ENCODE data around the gene PHYHD1. TPM values are rescaled to one million over a fixed set of nuclear protein-coding genes. Genes with fewer than 3 reads are reported as not detected.
"Not testable (repeated sequence)": the region's sequence is repeated elsewhere in the genome, so short reads cannot be mapped to it uniquely, and the experiment has no call there.

PHYHD1 gene
- total and polyA plus RNA-seq, 2 donors = 9.7 to 25.6 TPM

DNA sequence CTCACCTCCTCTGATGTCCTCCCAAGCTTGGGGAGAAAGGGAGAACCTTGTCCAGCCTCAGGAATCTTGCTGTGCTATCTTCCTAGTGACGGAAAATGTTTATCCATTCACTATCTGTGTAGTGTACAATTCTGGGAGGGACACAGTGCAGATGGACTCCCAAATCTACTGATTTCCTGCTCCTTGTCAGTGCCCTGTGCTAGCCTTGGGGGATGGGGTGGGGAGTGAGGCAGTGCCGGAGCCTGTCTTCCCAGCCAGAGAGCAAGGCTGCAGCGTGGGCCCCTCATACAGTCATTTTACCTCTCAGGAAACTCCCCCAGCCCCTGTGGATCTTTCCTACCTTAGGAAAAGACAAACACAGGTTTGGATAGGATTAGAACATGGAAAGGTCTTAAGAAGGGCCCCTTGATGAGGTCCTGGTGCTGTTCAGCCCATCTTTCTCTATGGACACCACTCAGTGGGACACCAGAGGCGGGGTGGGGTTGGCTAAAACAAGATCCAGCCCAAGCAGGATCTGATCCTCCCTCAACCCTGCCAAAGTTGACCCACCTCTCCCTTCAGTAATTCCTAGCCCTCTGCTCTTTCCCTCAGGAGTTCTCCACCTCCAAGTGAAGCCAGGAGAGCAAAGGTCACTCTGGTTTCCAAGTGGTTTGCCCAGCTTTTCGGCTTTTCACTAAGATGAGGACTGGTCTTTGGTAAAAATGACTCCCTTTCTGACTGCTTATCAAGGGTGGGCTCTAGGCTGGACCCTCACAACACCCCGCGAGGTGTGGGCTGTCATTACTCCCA lies 23.2 kb downstream of the PHYHD1 start:
- Histone ChIP-seq H3K27me3 (ENCODE audit: control insufficient read depth in 2 of 2, insufficient read depth in 1 of 2, low read length in 1 of 2) (no peaks in the 10 kb centered on the region), H3K4me1 (ENCODE audit: control insufficient read depth in 2 of 2, insufficient read depth in 2 of 2, low read length in 2 of 2) (peaks cover 3 to 18% of the 10 kb centered on the region in 2 donors), H3K27ac (ENCODE audit: low read depth in 1 of 2, low read length in 1 of 2) (no peak overlapping the region), H3K36me3 (ENCODE audit: control insufficient read depth in 2 of 2, insufficient read depth in 2 of 2, low read length in 1 of 2) (peaks cover 0 to 3% of the 10 kb centered on the region in 2 donors), H3K4me3 (ENCODE audit: low read length in 2 of 2) (no peak overlapping the region), H3K9me3 (ENCODE audit: control insufficient read depth in 2 of 2, insufficient read depth in 1 of 2, low read length in 1 of 2) (no peaks in the 10 kb centered on the region)
- no peak for DNase-seq (ENCODE audit: low read depth in 6 of 9, low spot score in 9 of 9)
- 98% methylated on average over 7 of the region's 7 CpGs for WGBS

DNA sequence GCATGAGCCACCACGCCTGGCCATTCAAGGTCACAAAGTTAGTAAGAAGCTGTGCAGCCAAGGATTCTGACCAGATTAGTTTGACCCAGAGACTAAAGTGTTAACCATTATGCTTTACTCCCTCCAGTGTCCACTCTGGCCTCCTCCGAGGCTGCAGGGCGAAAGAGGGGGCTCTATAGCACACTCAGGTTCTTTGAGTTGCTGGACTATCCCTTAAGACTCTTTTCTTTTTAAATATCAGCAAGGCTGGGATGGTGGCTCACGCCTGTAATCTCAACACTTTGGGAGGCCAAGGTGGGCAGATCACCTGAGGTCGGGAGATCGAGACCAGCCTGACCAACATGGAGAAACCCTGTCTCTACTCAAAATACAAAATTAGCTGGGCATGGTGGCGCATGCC lies 24.2 kb downstream of the PHYHD1 start:
- DNase-seq (ENCODE audit: low read depth in 6 of 9, low spot score in 9 of 9); H3K36me3 ChIP-seq (ENCODE audit: control insufficient read depth in 2 of 2, insufficient read depth in 2 of 2, low read length in 1 of 2); H3K27ac ChIP-seq (ENCODE audit: low read depth in 1 of 2, low read length in 1 of 2); H3K27me3 ChIP-seq (ENCODE audit: control insufficient read depth in 2 of 2, insufficient read depth in 1 of 2, low read length in 1 of 2); H3K4me3 ChIP-seq (ENCODE audit: low read length in 2 of 2); H3K9me3 ChIP-seq (ENCODE audit: control insufficient read depth in 2 of 2, insufficient read depth in 1 of 2, low read length in 1 of 2): not testable (repeated sequence)
- WGBS = 96% methylated on average over 7 of the region's 7 CpGs
- H3K4me1 ChIP-seq (ENCODE audit: control insufficient read depth in 2 of 2, insufficient read depth in 2 of 2, low read length in 2 of 2) = peaks cover 3 to 19% of the 10 kb centered on the region in 2 donors

DNA sequence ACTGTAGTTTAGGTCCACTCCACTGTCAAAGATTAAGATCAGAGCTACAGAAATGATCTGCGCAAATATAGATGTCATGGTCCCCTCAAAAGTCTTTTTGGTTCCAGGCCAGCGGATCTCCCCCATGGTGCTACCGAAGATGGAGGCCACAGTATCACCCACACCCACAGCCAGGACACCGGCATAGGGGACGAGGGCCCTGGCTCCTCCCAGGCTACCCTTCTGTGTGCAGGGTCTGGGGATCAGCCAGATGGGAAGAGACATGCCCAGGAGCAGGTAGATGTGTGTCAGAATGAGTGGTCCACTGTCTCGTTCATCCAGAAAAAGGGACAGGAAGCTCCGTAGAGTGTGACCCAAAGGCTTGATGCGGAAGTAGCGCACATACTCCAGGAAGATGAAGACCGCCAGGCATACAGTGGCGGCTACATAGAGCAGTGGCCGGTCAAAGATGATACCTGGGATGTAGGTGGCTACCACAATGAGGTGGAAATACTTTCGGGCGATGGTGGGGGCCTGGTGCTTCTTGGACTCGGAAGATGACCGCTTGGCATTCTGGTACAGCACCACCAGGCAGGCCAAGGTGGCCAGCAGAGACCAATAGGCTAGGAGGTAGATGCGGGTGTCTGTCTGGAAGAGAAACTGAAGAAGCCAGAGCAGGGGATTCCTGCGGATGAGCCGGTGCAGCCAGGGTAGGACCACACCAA lies 25.2 kb downstream of the PHYHD1 start:
- WGBS = 98% methylated on average over 19 of the region's 19 CpGs
- DNase-seq (ENCODE audit: low read depth in 6 of 9, low spot score in 9 of 9) = no peak
- H3K36me3 ChIP-seq (ENCODE audit: control insufficient read depth in 2 of 2, insufficient read depth in 2 of 2, low read length in 1 of 2) = peaks cover 6 to 9% of the 10 kb centered on the region in 2 donors
- H3K27ac ChIP-seq (ENCODE audit: low read depth in 1 of 2, low read length in 1 of 2) = no peak overlapping the region
- H3K4me3 ChIP-seq (ENCODE audit: low read length in 2 of 2) = no peak overlapping the region
- peaks cover 3 to 19% of the 10 kb centered on the region in 2 donors for H3K4me1 ChIP-seq (ENCODE audit: control insufficient read depth in 2 of 2, insufficient read depth in 2 of 2, low read length in 2 of 2)
- H3K9me3 ChIP-seq (ENCODE audit: control insufficient read depth in 2 of 2, insufficient read depth in 1 of 2, low read length in 1 of 2) = no peaks in the 10 kb centered on the region
- no peaks in the 10 kb centered on the region for H3K27me3 ChIP-seq (ENCODE audit: control insufficient read depth in 2 of 2, insufficient read depth in 1 of 2, low read length in 1 of 2)

DNA sequence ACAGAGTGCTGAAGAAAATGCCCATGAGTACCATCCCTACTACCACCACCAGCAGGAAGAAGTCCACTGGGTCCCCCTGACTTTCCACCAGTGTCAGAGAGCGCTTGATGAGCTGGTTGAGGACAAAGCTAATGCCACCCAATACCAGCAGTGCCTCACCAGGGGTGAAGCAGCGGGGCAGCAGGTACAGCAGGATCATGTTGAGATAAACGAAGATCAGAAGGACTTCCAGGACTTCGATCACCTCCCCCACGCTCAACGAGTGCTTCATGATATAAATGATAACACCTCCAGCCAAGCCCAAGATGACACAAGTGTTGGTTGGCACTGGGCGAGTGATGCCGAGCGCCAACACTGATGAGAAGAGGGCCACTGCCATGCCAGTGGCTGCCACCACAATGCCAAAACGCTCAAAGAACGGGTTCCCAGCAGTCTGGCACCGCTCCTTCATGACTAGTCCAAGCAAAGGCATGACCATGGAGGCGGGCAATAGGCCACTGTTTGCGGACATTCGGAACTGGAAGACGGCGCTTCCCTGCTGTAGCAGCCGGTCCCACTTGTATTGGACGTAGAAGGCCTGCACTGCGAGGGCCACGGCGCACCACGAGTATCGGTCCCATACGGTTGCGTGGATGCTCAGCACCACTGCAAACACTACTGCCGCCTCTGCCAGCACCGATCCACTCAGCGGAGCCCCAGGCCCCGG lies 25.9 kb downstream of the PHYHD1 start:
- Histone ChIP-seq H3K4me1 (ENCODE audit: control insufficient read depth in 2 of 2, insufficient read depth in 2 of 2, low read length in 2 of 2) (peaks cover 3 to 19% of the 10 kb centered on the region in 2 donors), H3K36me3 (ENCODE audit: control insufficient read depth in 2 of 2, insufficient read depth in 2 of 2, low read length in 1 of 2) (peaks cover 6 to 9% of the 10 kb centered on the region in 2 donors), H3K9me3 (ENCODE audit: control insufficient read depth in 2 of 2, insufficient read depth in 1 of 2, low read length in 1 of 2) (no peaks in the 10 kb centered on the region), H3K27ac (ENCODE audit: low read depth in 1 of 2, low read length in 1 of 2) (peak overlapping the region; percentile 62 to 85), H3K27me3 (ENCODE audit: control insufficient read depth in 2 of 2, insufficient read depth in 1 of 2, low read length in 1 of 2) (no peaks in the 10 kb centered on the region), H3K4me3 (ENCODE audit: low read length in 2 of 2) (peak overlapping the region; percentile 82 to 97)
- peak in 2 of 9 donors; percentile 14 to 17 for DNase-seq (ENCODE audit: low read depth in 6 of 9, low spot score in 9 of 9)
- 41% methylated on average over 30 of the region's 30 CpGs for WGBS

DNA sequence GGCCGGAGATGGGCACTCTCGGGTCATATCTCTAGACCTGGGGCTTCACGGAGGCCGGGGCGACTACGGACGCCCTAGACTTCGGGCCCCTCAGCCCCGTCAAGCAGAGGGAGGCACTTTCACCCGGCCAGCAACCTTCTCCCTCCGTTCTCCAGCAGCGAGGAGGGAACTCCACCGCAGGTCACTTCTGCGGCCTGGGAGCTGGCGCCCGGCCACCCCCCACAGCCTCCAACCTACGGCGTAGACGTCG lies 26.4 kb downstream of the PHYHD1 start:
- Histone ChIP-seq H3K4me1 (ENCODE audit: control insufficient read depth in 2 of 2, insufficient read depth in 2 of 2, low read length in 2 of 2) (peaks cover 3 to 19% of the 10 kb centered on the region in 2 donors), H3K4me3 (ENCODE audit: low read length in 2 of 2) (peak overlapping the region; percentile 82 to 97), H3K27me3 (ENCODE audit: control insufficient read depth in 2 of 2, insufficient read depth in 1 of 2, low read length in 1 of 2) (no peaks in the 10 kb centered on the region), H3K27ac (ENCODE audit: low read depth in 1 of 2, low read length in 1 of 2) (peak overlapping the region; percentile 62 to 85), H3K36me3 (ENCODE audit: control insufficient read depth in 2 of 2, insufficient read depth in 2 of 2, low read length in 1 of 2) (peaks cover 9 to 10% of the 10 kb centered on the region in 2 donors), H3K9me3 (ENCODE audit: control insufficient read depth in 2 of 2, insufficient read depth in 1 of 2, low read length in 1 of 2) (no peaks in the 10 kb centered on the region)
- WGBS = under 1% methylated on average over 20 of the region's 20 CpGs
- no peak for DNase-seq (ENCODE audit: low read depth in 6 of 9, low spot score in 9 of 9)

DNA sequence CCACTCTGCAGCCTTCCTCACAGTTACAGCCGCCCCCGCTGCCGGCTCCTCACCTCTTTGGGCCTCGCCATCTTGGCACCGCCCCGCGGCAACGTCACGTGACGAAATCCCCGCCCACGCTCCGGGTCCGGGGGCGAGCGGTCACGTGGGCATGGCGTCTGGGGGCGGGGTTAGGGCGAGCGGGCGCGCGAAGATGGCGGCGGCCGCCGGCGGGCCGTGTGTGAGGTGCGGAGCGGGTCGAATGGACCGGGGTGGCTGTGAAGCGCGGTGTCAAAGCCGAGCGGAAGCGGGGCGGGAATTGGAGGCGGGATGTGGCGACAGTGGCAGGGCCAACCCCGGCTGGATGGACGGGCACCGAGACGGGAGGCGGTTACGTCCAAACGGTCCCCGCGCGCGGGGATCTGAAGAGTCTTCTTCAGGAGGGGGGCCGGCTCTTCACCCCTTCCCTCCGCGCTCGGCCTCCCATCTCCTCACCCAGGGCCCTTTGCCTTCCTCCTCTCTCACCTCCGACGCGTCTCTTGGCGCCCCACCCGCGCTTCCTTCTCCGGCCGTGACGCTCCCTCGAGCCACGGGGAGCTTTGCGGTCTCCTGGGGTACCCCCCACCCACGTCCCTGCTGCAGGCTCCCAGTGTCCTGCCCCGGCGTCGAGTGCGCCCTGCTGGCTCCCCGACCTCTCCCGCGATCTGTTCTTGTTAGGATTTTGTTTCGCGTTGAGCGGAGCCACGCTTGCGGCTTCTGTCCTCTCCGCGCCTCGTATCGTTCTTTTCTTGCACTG lies 26.9 kb downstream of the PHYHD1 start, which contains the start of the genes DOLK and NUP188:
TSS of gene DOLK (minus strand) at position 77 of the 775 bp plus-strand sequence. CDS start 300 bp downstream, outside the sequence.
TSS of gene NUP188 (plus strand) at position 173 of the 775 bp plus-strand sequence. CDS start at position 194, 21 bp downstream.
- H3K36me3 ChIP-seq (ENCODE audit: control insufficient read depth in 2 of 2, insufficient read depth in 2 of 2, low read length in 1 of 2) = peaks cover 10 to 11% of the 10 kb centered on the region in 2 donors
- WGBS = under 1% methylated on average over 86 of the region's 86 CpGs

DNA sequence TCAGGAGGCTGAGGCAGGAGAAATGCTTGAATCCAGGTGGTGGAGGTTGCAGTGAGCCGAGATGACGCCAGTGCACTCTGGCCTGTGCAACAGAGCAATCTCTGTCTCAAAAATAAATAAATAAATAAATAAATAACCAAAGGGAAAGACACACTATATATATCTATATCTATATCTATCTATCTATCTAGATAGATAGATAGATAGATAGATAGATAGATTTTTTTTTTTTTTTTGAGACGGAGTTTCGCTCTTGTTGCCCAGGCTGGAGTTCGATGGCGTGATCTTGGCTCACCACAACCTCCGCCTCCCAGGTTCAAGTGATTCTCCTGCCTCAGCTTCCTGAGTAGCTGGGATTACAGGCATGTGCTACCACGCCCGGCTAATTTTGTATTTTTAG lies 40.6 kb downstream of the PHYHD1 start:
- H3K9me3 ChIP-seq (ENCODE audit: control insufficient read depth in 2 of 2, insufficient read depth in 1 of 2, low read length in 1 of 2); H3K27me3 ChIP-seq (ENCODE audit: control insufficient read depth in 2 of 2, insufficient read depth in 1 of 2, low read length in 1 of 2); H3K27ac ChIP-seq (ENCODE audit: low read depth in 1 of 2, low read length in 1 of 2); H3K4me1 ChIP-seq (ENCODE audit: control insufficient read depth in 2 of 2, insufficient read depth in 2 of 2, low read length in 2 of 2); H3K4me3 ChIP-seq (ENCODE audit: low read length in 2 of 2); DNase-seq (ENCODE audit: low read depth in 6 of 9, low spot score in 9 of 9): not testable (repeated sequence)
- 99% methylated on average over 9 of the region's 9 CpGs for WGBS
- peaks cover 34 to 71% of the 10 kb centered on the region in 2 donors for H3K36me3 ChIP-seq (ENCODE audit: control insufficient read depth in 2 of 2, insufficient read depth in 2 of 2, low read length in 1 of 2)

More for the DNA sequence above, 26.9 kb downstream of the PHYHD1 start, which contains the start of the genes DOLK and NUP188:
- DNase-seq (ENCODE audit: low read depth in 6 of 9, low spot score in 9 of 9) = peak; percentile 77 to 98 (median 95)
- Histone ChIP-seq H3K4me3 (ENCODE audit: low read length in 2 of 2) (peak within 1 kb of the TSS; percentile 82 to 97), H3K27ac (ENCODE audit: low read depth in 1 of 2, low read length in 1 of 2) (peak within 1 kb of the TSS; percentile 88 to 95), H3K9me3 (ENCODE audit: control insufficient read depth in 2 of 2, insufficient read depth in 1 of 2, low read length in 1 of 2) (no peaks in the 10 kb centered on the region), H3K4me1 (ENCODE audit: control insufficient read depth in 2 of 2, insufficient read depth in 2 of 2, low read length in 2 of 2) (peaks cover 3 to 19% of the 10 kb centered on the region in 2 donors), H3K27me3 (ENCODE audit: control insufficient read depth in 2 of 2, insufficient read depth in 1 of 2, low read length in 1 of 2) (no peaks in the 10 kb centered on the region)

DNA sequence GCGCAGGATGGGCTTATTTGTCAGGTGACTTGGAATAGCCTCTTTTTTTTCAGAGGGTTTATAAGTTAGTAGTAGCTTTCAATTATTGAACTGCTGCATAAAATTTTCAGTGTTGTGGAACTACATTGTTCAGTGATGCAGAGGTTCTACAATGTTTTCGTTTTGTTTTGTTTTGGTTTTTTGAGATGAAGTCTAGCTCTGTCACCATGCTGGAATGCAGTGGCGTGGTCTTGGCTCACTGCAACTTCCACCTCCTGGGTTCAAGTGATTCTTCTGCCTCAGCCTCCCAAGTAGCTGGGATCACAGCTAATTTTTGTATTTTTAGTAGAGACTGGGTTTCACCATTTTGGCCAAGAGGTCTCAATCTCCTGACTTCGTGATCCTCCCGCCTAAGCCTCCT lies 48.7 kb downstream of the PHYHD1 start:
- Histone ChIP-seq H3K4me1 (ENCODE audit: control insufficient read depth in 2 of 2, insufficient read depth in 2 of 2, low read length in 2 of 2) (no peaks in the 10 kb centered on the region), H3K27me3 (ENCODE audit: control insufficient read depth in 2 of 2, insufficient read depth in 1 of 2, low read length in 1 of 2) (no peaks in the 10 kb centered on the region), H3K4me3 (ENCODE audit: low read length in 2 of 2) (no peak overlapping the region), H3K36me3 (ENCODE audit: control insufficient read depth in 2 of 2, insufficient read depth in 2 of 2, low read length in 1 of 2) (peaks cover 52 to 83% of the 10 kb centered on the region in 2 donors), H3K9me3 (ENCODE audit: control insufficient read depth in 2 of 2, insufficient read depth in 1 of 2, low read length in 1 of 2) (no peaks in the 10 kb centered on the region), H3K27ac (ENCODE audit: low read depth in 1 of 2, low read length in 1 of 2) (no peak overlapping the region)
- DNase-seq (ENCODE audit: low read depth in 6 of 9, low spot score in 9 of 9) = no peak
- WGBS = 99% methylated on average over 5 of the region's 5 CpGs
